MM.1S (cell line): Measurements from ENCODE around the gene DISP2.
A peak's percentile ranks its signal among the peaks of the same experiment; 100 is the strongest.

Experiments
- DNase-seq: peaks from one replicate; pipeline ENCODE4 v3.0.0-alpha.2; 2015
- H2AFZ ChIP-seq: fragments of 300-600 bp; sonication (generic); 2 replicates; pipeline ENCODE4 v1.6.0; 2016; ENCODE audit warnings: antibody characterized with exemption, low read length
- H3F3A ChIP-seq: fragments of 300-600 bp; sonication (generic); 2 replicates; pipeline ENCODE4 v1.6.1; 2016; ENCODE audit warnings: mild to moderate bottlenecking, antibody characterized with exemption, low read length, moderate library complexity, mixed read lengths; ENCODE audit not compliant: insufficient read depth
- H3K27ac ChIP-seq: fragments of 300-600 bp; sonication (generic); 2 replicates; pipeline ENCODE4 v1.5.1; 2016; ENCODE audit warnings: mild to moderate bottlenecking, low read length
- H3K27me3 ChIP-seq: fragments of 300-600 bp; sonication (generic); replicated peaks from 2 replicates; pipeline ENCODE4 v1.6.0; 2016; ENCODE audit warnings: low read length; ENCODE audit not compliant: insufficient read depth
- H3K36me3 ChIP-seq: fragments of 300-600 bp; sonication (generic); replicated peaks from 2 replicates; pipeline ENCODE4 v1.6.1; 2016; ENCODE audit warnings: mild to moderate bottlenecking, low read length, mixed read lengths; ENCODE audit not compliant: insufficient read depth
- H3K4me1 ChIP-seq: fragments of 300-600 bp; sonication (generic); 2 replicates; pipeline ENCODE4 v1.6.1; 2016; ENCODE audit warnings: low read length, mixed read lengths
- H3K4me2 ChIP-seq: fragments of 300-600 bp; sonication (generic); 2 replicates; pipeline ENCODE4 v1.6.0; 2016; ENCODE audit warnings: low read depth, low read length
- H3K4me3 ChIP-seq: fragments of 300-600 bp; sonication (generic); 2 replicates; pipeline ENCODE4 v1.5.1; 2016; ENCODE audit warnings: low read length, mixed read lengths
- H3K79me2 ChIP-seq: fragments of 300-600 bp; sonication (generic); 2 replicates; pipeline ENCODE4 v1.6.1; 2016; ENCODE audit warnings: mixed run types, low read length, mixed read lengths
- H3K9ac ChIP-seq: fragments of 300-600 bp; sonication (generic); 2 replicates; pipeline ENCODE4 v1.6.1; 2016; ENCODE audit warnings: low read length, mixed read lengths
- H3K9me2 ChIP-seq: fragments of 300-600 bp; sonication (generic); replicated peaks from 2 replicates; pipeline ENCODE4 v1.6.1; 2016; ENCODE audit warnings: mild to moderate bottlenecking, low read length, mixed read lengths; ENCODE audit not compliant: insufficient read depth
- H3K9me3 ChIP-seq: fragments of 300-600 bp; sonication (generic); replicated peaks from 2 replicates; pipeline ENCODE4 v1.6.1; 2016; ENCODE audit warnings: mild to moderate bottlenecking, low read length, mixed read lengths; ENCODE audit not compliant: insufficient read depth
- H4K20me1 ChIP-seq: fragments of 300-600 bp; sonication (generic); 2 replicates; pipeline ENCODE4 v1.6.1; 2016; ENCODE audit warnings: mild to moderate bottlenecking, low read length, moderate library complexity, mixed read lengths; ENCODE audit not compliant: insufficient read depth
- EZH2 ChIP-seq: fragments of 300-600 bp; sonication (generic); optimal IDR thresholded peaks from 2 replicates; pipeline ENCODE3; 2017; ENCODE audit warnings: low read depth, mild to moderate bottlenecking, antibody characterized with exemption, low read length, mixed read lengths
- EZH2phosphoT487 ChIP-seq: fragments of 300-600 bp; sonication (generic); IDR thresholded peaks from 2 replicates; pipeline ENCODE4 v1.6.1; 2018; ENCODE audit warnings: antibody characterized with exemption, low read length
- TF ChIP-seq, protein P1 (sequence below): fragments of 300-600 bp; sonication (generic); IDR thresholded peaks from 2 replicates; pipeline ENCODE4 v1.5.1; 2016; ENCODE audit warnings: antibody characterized with exemption, low read length, mixed read lengths

DISP2 gene

GRCh38 chr15:40343512-40343911, 14.5 kb upstream of the DISP2 start:
- no peak overlapping the region for H3K27ac ChIP-seq
- no peak for DNase-seq

DNA sequence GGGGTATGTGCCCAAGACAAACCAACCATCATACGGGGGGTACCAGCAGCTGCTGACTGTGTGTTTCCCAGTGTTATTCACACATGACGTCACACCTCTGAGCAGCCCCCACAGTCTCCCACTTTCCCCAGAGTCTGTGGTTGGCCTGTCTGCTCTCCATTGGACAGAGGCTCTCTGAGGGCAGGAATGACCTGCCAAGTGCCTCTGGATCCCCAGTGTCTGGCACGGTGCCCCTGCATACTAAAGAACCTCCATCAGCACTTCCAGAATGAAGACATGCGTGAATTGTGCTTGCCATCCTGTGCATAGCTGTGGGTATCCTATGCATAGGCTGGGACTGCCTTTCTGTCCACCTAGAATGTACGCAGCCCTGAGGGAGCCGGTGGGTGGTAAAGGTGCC, 13.8 kb upstream of the DISP2 start:
- TF ChIP-seq, protein P1, sequence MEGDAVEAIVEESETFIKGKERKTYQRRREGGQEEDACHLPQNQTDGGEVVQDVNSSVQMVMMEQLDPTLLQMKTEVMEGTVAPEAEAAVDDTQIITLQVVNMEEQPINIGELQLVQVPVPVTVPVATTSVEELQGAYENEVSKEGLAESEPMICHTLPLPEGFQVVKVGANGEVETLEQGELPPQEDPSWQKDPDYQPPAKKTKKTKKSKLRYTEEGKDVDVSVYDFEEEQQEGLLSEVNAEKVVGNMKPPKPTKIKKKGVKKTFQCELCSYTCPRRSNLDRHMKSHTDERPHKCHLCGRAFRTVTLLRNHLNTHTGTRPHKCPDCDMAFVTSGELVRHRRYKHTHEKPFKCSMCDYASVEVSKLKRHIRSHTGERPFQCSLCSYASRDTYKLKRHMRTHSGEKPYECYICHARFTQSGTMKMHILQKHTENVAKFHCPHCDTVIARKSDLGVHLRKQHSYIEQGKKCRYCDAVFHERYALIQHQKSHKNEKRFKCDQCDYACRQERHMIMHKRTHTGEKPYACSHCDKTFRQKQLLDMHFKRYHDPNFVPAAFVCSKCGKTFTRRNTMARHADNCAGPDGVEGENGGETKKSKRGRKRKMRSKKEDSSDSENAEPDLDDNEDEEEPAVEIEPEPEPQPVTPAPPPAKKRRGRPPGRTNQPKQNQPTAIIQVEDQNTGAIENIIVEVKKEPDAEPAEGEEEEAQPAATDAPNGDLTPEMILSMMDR: no peak
- TF ChIP-seq EZH2phosphoT487 (no peak), EZH2 (no peak)
- Histone ChIP-seq H3K9me3 (no peaks in the 10 kb centered on the region), H3K4me3 (no peak overlapping the region), H4K20me1 (no peaks in the 10 kb centered on the region), H3K4me1 (no peaks in the 10 kb centered on the region), H3K9ac (no peak overlapping the region), H3K79me2 (no peaks in the 10 kb centered on the region), H3K27ac (no peak overlapping the region), H3K9me2 (no peaks in the 10 kb centered on the region), H3F3A (no peaks in the 10 kb centered on the region), H3K4me2 (no peak overlapping the region), H3K36me3 (no peaks in the 10 kb centered on the region), H2AFZ (no peak overlapping the region), H3K27me3 (no peaks in the 10 kb centered on the region)
- DNase-seq: no peak

More at GRCh38 chr15:40343512-40343911, 14.5 kb upstream of the DISP2 start:
- Histone ChIP-seq H3K4me1 (no peaks in the 10 kb centered on the region), H3K4me2 (no peak overlapping the region), H3K27me3 (no peaks in the 10 kb centered on the region), H3K36me3 (no peaks in the 10 kb centered on the region), H3K9me3 (no peaks in the 10 kb centered on the region), H2AFZ (no peak overlapping the region), H3K9ac (no peak overlapping the region), H3K9me2 (no peaks in the 10 kb centered on the region), H3K79me2 (no peaks in the 10 kb centered on the region), H3F3A (no peaks in the 10 kb centered on the region), H4K20me1 (no peaks in the 10 kb centered on the region), H3K4me3 (no peak overlapping the region)
- TF ChIP-seq EZH2 (no peak), EZH2phosphoT487 (no peak)
- TF ChIP-seq, protein P1: no peak

- Histone ChIP-seq H3K9ac (no peak overlapping the region), H3K27me3 (no peaks in the 10 kb centered on the region), H3K4me2 (peak overlapping the region; percentile 20; the same call in 1 of the 2 replicates), H3K4me3 (no peak overlapping the region), H3K9me2 (no peaks in the 10 kb centered on the region), H4K20me1 (no peaks in the 10 kb centered on the region), H3K79me2 (no peaks in the 10 kb centered on the region), H3K27ac (no peak overlapping the region), H3K4me1 (no peaks in the 10 kb centered on the region), H3K9me3 (no peaks in the 10 kb centered on the region), H2AFZ (no peak overlapping the region), H3F3A (no peaks in the 10 kb centered on the region), H3K36me3 (no peaks in the 10 kb centered on the region)
- peak; percentile 60 for DNase-seq
- TF ChIP-seq, protein P1: peak; percentile 83
- TF ChIP-seq EZH2phosphoT487: no peak
- no peak for TF ChIP-seq EZH2
Observed at GRCh38 chr15:40344631-40345120, 13.3 kb upstream of the DISP2 start.
